Ovary (tissue), 3 donors: ENCODE measurements around the gene NFIL3.

Experiments used
- CTCF ChIP-seq, 3 donors: fragments of 450-650 bp in 2 of 3; fragments of 200-600 bp in 1 of 3; IDR thresholded peaks; one replicate each; pipeline versions ENCODE4 v1.5.1 to v1.8.0; 2016 to 2022; ENCODE audit warnings: antibody characterized with exemption in 3 of 3, mild to moderate bottlenecking in 1 of 3
- EP300 ChIP-seq: sonication (generic); formaldehyde crosslinking; IDR thresholded peaks from one replicate; pipeline ENCODE4 v1.6.1; 2017; ENCODE audit warnings: antibody characterized with exemption
- POLR2A ChIP-seq: fragments of 450-650 bp; IDR thresholded peaks from one replicate; pipeline ENCODE4 v1.6.1; 2017; ENCODE audit warnings: antibody characterized with exemption, mild to moderate bottlenecking, moderate library complexity
- donor health status: DM: no; HTN: no; CAD: no.

DNA sequence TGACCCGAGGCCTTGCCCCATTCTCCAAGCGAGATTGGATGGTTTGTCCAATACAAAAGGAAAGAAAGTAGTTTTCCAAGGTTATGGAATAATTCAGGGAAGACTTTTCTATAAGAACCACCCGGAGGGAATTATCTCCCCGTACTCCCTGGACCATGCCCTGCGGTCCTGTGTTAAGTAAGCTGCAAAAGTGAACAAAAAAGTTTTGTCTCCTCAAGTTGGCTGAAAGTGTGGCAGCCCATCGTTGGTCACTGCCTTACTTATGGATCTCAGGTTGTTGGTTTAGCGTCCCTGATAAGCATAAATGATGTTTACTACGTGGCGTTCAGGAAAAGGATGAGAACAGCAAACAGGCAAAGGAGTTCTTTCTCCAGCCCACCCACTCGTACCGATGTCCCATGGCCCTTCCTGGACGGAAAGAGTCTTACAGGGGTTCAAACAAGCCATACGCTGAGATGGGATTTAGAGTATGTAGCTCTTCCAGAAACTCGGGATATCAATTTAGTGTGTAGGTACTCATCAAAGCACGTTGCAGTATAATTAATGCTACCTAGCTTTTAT is 61.5 kb downstream of the NFIL3 start:
- TF ChIP-seq CTCF (IDR thresholded peaks at IDR 0.05) (no peak), POLR2A (no peak), EP300 (no peak)
